C4-2B (cell line): ENCODE data around the gene AHNAK.
"Not testable (repeated sequence)": the region's sequence is repeated elsewhere in the genome, so short reads cannot be mapped to it uniquely, and the experiment has no call there.

ENCODE experiments used
- ZFX ChIP-seq: fragments of 450-650 bp; IDR thresholded peaks from 2 replicates; pipeline ENCODE4 v1.6.1; 2017
- TF ChIP-seq, protein P1 (sequence below): fragments of 450-650 bp; conservative IDR thresholded peaks from 2 replicates; pipeline ENCODE4 v1.5.1; 2017; ENCODE audit warnings: mild to moderate bottlenecking

DNA sequence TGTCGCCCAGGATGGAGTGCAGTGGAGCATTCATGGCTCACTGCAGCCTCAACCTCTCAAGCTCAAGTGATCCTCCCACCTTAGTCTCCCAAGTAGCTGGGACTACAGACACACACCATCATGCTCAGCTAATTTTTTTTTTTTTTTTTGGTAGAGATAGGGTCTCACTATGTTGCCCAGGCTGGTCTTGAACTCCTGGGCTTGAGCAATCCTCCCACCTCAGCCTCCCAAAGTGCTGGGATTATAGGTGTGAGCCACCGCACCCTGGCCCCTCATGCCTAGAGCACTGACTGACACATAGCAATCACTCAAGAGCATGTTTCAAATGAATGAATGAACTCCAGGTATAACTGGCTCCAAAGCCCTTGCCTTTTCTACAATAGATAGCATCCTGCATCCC lies 3.9 kb upstream of the AHNAK start:
- TF ChIP-seq, protein P1, sequence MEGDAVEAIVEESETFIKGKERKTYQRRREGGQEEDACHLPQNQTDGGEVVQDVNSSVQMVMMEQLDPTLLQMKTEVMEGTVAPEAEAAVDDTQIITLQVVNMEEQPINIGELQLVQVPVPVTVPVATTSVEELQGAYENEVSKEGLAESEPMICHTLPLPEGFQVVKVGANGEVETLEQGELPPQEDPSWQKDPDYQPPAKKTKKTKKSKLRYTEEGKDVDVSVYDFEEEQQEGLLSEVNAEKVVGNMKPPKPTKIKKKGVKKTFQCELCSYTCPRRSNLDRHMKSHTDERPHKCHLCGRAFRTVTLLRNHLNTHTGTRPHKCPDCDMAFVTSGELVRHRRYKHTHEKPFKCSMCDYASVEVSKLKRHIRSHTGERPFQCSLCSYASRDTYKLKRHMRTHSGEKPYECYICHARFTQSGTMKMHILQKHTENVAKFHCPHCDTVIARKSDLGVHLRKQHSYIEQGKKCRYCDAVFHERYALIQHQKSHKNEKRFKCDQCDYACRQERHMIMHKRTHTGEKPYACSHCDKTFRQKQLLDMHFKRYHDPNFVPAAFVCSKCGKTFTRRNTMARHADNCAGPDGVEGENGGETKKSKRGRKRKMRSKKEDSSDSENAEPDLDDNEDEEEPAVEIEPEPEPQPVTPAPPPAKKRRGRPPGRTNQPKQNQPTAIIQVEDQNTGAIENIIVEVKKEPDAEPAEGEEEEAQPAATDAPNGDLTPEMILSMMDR: not testable (repeated sequence)
- TF ChIP-seq ZFX: not testable (repeated sequence)
